Kasumi-1 (cell line): ENCODE results near the gene STRBP.

ENCODE experiments used
- DNase-seq, 2 experiments: peaks; one replicate each; lab custom pipeline; 2025; lab: John Stamatoyannopoulos, UW

STRBP gene

GRCh38 chr9:123097430-123098095 lies 170.8 kb downstream of the STRBP start:
- no peak for DNase-seq

GRCh38 chr9:123096987-123097386 lies 171.4 kb downstream of the STRBP start:
- no peak for DNase-seq

- no peak for DNase-seq
Observed at GRCh38 chr9:123093141-123093540, 175.2 kb downstream of the STRBP start.

- peak; percentile 11 to 34 for DNase-seq
Observed at GRCh38 chr9:123091459-123091858, 176.9 kb downstream of the STRBP start.

- DNase-seq: no peak
Observed at GRCh38 chr9:123090956-123091355, 177.4 kb downstream of the STRBP start.

GRCh38 chr9:123090198-123090896 lies 178.0 kb downstream of the STRBP start:
- no peak for DNase-seq

- DNase-seq: no peak
Observed at GRCh38 chr9:123089790-123090189, 178.6 kb downstream of the STRBP start.

GRCh38 chr9:123089040-123089439 lies 179.3 kb downstream of the STRBP start:
- DNase-seq: no peak

GRCh38 chr9:123087359-123087888 lies 181.0 kb downstream of the STRBP start:
- DNase-seq: no peak

- DNase-seq: no peak
Observed at GRCh38 chr9:123085916-123086315, 182.5 kb downstream of the STRBP start.

- DNase-seq: no peak
Observed at GRCh38 chr9:123084256-123084655, 184.1 kb downstream of the STRBP start.

- DNase-seq: no peak
Observed at GRCh38 chr9:123083680-123084079, 184.7 kb downstream of the STRBP start.

GRCh38 chr9:123081824-123082223 lies 186.6 kb downstream of the STRBP start:
- peak; percentile 52 to 71 for DNase-seq

- peak; percentile 10 to 32 for DNase-seq
Observed at GRCh38 chr9:123080444-123080843, 187.9 kb downstream of the STRBP start.

GRCh38 chr9:123074628-123075027 lies 193.8 kb downstream of the STRBP start:
- no peak for DNase-seq

- DNase-seq: no peak
Observed at GRCh38 chr9:123073991-123074422, 194.4 kb downstream of the STRBP start.

GRCh38 chr9:123073441-123073840 lies 194.9 kb downstream of the STRBP start:
- DNase-seq: no peak

- no peak for DNase-seq
Observed at GRCh38 chr9:123072407-123072995, 195.9 kb downstream of the STRBP start.
